ENCODE data around the gene SARS1.

The SARS1 gene

DNA sequence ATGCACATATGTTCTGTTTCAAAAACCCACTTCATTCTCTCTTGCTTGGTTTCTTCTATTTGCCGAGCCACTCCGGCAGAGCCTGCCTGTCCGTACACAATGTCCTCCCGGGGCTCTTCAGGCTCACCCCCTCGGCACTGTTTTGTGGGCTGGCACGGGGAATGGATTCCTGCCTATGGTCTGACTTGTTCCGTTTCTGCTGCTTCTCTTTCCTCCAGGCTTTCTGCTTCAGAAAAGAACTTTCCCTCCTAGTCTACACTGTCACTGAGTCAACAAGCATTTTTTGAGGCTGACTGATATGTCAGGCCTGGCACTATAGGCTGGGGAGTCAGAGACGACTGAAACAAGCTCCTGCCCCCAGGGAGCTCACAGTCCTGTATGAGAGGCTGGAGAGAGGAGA, 28.4 kb upstream of the SARS1 start:
- ATAC-seq (ENCODE audit: insufficient read depth, low read depth) (no peak), DNase-seq (no peak)
- H3K4me3 ChIP-seq (ENCODE audit: low read depth in 1 of 2, low read length in 2 of 2) = no peak overlapping the region
- H3K9ac ChIP-seq (ENCODE audit: low read depth, low read length) = no peak overlapping the region
- H2AFZ ChIP-seq (ENCODE audit: low read depth, low read length) = no peak overlapping the region
- no peak for TF ChIP-seq EZH2 (IDR thresholded peaks at IDR 0.05; ENCODE audit: borderline replicate concordance, low read depth, low read length, severe bottlenecking)
- no peak for TF ChIP-seq CTCF (IDR thresholded peaks at IDR 0.05; ENCODE audit: borderline replicate concordance, extremely low read depth, low read length, poor library complexity, severe bottlenecking)
- H3K27ac ChIP-seq (ENCODE audit: low read length) = no peak overlapping the region
- H3K4me1 ChIP-seq (ENCODE audit: insufficient read depth, low read length) = no peaks in the 10 kb centered on the region
- no peaks in the 10 kb centered on the region for H3K9me3 ChIP-seq (ENCODE audit: insufficient read depth, low read length, severe bottlenecking)
- peaks cover 32% of the 10 kb centered on the region for H3K27me3 ChIP-seq (ENCODE audit: insufficient read depth, low read length, poor library complexity)
- H3K79me2 ChIP-seq (ENCODE audit: insufficient read depth, low read length) = no peaks in the 10 kb centered on the region
- no peaks in the 10 kb centered on the region; the same call in 1 of the 2 replicates for H4K20me1 ChIP-seq (ENCODE audit: insufficient read depth, low read length)
- no peaks in the 10 kb centered on the region for H3K36me3 ChIP-seq (ENCODE audit: insufficient read depth, low read length)
- H3K4me2 ChIP-seq (ENCODE audit: insufficient read depth, low read length) = no peak overlapping the region

GRCh38 chr1:109185990-109186732, 27.6 kb upstream of the SARS1 start:
- Histone ChIP-seq H3K9me3 (ENCODE audit: insufficient read depth, low read length, severe bottlenecking) (no peaks in the 10 kb centered on the region), H4K20me1 (ENCODE audit: insufficient read depth, low read length) (no peaks in the 10 kb centered on the region; the same call in 1 of the 2 replicates), H3K79me2 (ENCODE audit: insufficient read depth, low read length) (no peaks in the 10 kb centered on the region), H3K4me2 (ENCODE audit: insufficient read depth, low read length) (no peak overlapping the region), H3K27me3 (ENCODE audit: insufficient read depth, low read length, poor library complexity) (peaks cover 32% of the 10 kb centered on the region), H3K27ac (ENCODE audit: low read length) (no peak overlapping the region), H3K4me3 (ENCODE audit: low read depth in 1 of 2, low read length in 2 of 2) (no peak overlapping the region), H3K36me3 (ENCODE audit: insufficient read depth, low read length) (no peaks in the 10 kb centered on the region), H2AFZ (ENCODE audit: low read depth, low read length) (no peak overlapping the region), H3K4me1 (ENCODE audit: insufficient read depth, low read length) (no peaks in the 10 kb centered on the region), H3K9ac (ENCODE audit: low read depth, low read length) (no peak overlapping the region)
- ATAC-seq (ENCODE audit: insufficient read depth, low read depth) (no peak), DNase-seq (no peak)
- no peak for TF ChIP-seq CTCF (IDR thresholded peaks at IDR 0.05; ENCODE audit: borderline replicate concordance, extremely low read depth, low read length, poor library complexity, severe bottlenecking)
- no peak for TF ChIP-seq EZH2 (IDR thresholded peaks at IDR 0.05; ENCODE audit: borderline replicate concordance, low read depth, low read length, severe bottlenecking)

DNA sequence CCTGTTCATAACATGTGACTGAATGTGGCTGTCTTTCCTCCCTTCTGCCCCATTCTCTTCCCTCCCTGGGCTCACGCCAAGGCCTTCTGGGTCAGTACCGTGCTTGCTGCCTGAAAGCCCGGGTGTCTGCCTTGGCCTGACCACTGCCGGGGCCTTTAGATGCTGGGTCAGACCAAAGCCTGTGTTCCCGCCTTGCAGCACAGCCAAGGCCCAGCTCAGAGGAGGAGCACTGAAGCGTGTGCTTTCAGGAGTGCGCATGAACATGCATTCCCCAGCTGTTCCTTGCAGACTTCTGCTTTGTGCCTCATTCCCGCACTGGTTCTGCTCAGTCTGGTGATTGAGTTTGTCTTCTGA, 27.0 kb upstream of the SARS1 start:
- no peak overlapping the region for H3K9ac ChIP-seq (ENCODE audit: low read depth, low read length)
- no peaks in the 10 kb centered on the region for H3K4me1 ChIP-seq (ENCODE audit: insufficient read depth, low read length)
- no peaks in the 10 kb centered on the region; the same call in 1 of the 2 replicates for H4K20me1 ChIP-seq (ENCODE audit: insufficient read depth, low read length)
- no peak for DNase-seq
- ATAC-seq (ENCODE audit: insufficient read depth, low read depth) = no peak
- H3K4me2 ChIP-seq (ENCODE audit: insufficient read depth, low read length) = no peak overlapping the region
- no peak overlapping the region for H2AFZ ChIP-seq (ENCODE audit: low read depth, low read length)
- no peak overlapping the region for H3K27ac ChIP-seq (ENCODE audit: low read length)
- no peak overlapping the region for H3K4me3 ChIP-seq (ENCODE audit: low read depth in 1 of 2, low read length in 2 of 2)
- H3K27me3 ChIP-seq (ENCODE audit: insufficient read depth, low read length, poor library complexity) = peaks cover 36% of the 10 kb centered on the region
- TF ChIP-seq CTCF (IDR thresholded peaks at IDR 0.05; ENCODE audit: borderline replicate concordance, extremely low read depth, low read length, poor library complexity, severe bottlenecking) = no peak
- no peak for TF ChIP-seq EZH2 (IDR thresholded peaks at IDR 0.05; ENCODE audit: borderline replicate concordance, low read depth, low read length, severe bottlenecking)
- no peaks in the 10 kb centered on the region for H3K9me3 ChIP-seq (ENCODE audit: insufficient read depth, low read length, severe bottlenecking)
- no peaks in the 10 kb centered on the region for H3K36me3 ChIP-seq (ENCODE audit: insufficient read depth, low read length)
- H3K79me2 ChIP-seq (ENCODE audit: insufficient read depth, low read length) = no peaks in the 10 kb centered on the region

Data from DND-41 (cell line).